DOHH2 (cell line): ENCODE data around the gene DDX49.

ENCODE experiments used
- CTCF ChIP-seq: fragments of 200-600 bp; sonication (generic); IDR thresholded peaks from one replicate; pipeline ENCODE4 v1.5.1; 2014; ENCODE audit warnings: antibody characterized with exemption, mild to moderate bottlenecking, low read depth, low read length; ENCODE audit not compliant: poor library complexity, severe bottlenecking
- EZH2phosphoT487 ChIP-seq: fragments of 200-600 bp; sonication (generic); IDR thresholded peaks from 2 replicates; pipeline ENCODE4 v1.6.1; 2017; ENCODE audit warnings: borderline replicate concordance, mild to moderate bottlenecking, antibody characterized with exemption, low read length, moderate library complexity, mixed read lengths

DNA sequence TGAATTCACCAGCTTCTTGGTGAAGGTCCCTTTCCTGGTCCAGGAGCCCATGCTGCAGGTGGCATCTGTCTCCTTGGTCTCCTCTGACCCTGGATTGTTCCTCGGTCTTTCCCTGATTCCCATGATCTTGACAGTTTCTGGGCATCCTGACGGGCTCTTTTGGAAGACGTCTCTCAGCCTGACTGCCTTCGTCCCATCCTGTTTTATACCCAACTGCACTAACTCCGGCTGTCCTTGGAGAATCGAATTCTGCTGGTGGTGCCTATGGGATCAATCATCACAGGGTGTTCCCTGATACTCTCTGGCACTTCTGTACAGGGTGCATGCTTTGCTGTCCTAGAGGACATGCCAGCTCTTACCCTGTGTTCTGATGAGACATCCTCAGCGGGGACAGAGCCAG is 42.6 kb upstream of the DDX49 start:
- TF ChIP-seq CTCF = no peak
- TF ChIP-seq EZH2phosphoT487 = no peak
